ENCODE results near the gene CTNNBL1.

The CTNNBL1 gene

DNA sequence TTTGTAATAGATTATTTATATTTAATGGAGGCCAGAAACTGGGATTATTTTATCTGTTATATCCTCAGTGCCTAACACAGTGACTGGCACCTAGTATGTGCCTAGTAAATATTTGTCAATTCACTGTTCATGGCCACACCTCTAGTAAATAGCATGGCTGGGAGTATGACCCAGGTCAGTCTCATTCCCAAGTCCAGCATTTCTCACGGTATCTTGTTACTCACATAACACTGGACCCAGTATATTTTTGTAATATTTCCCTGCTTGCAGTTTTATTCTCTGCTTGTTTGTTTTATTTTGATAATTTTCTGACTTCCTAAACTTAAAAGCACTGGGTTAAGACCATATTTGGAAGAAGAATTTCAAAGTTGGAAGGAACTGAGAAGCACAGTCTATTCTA lies 47.7 kb downstream of the CTNNBL1 start:
- DNase-seq = no peak
- Histone ChIP-seq H3K27me3 (no peaks in the 10 kb centered on the region), H3K27ac (peak overlapping the region in 1 of 2 donors; percentile 13), H3K36me3 (peaks cover 16 to 38% (median 37%) of the 10 kb centered on the region in 3 donors), H3K9me3 (no peaks in the 10 kb centered on the region), H3K4me1 (peaks cover 0 to 14% (median 0%) of the 10 kb centered on the region in 4 donors), H3K4me3 (no peak overlapping the region)
- intact Hi-C loops (cut with DNase I; ENCODE audit: low total_unique reads) = no loop called here
- TF ChIP-seq, protein P1, sequence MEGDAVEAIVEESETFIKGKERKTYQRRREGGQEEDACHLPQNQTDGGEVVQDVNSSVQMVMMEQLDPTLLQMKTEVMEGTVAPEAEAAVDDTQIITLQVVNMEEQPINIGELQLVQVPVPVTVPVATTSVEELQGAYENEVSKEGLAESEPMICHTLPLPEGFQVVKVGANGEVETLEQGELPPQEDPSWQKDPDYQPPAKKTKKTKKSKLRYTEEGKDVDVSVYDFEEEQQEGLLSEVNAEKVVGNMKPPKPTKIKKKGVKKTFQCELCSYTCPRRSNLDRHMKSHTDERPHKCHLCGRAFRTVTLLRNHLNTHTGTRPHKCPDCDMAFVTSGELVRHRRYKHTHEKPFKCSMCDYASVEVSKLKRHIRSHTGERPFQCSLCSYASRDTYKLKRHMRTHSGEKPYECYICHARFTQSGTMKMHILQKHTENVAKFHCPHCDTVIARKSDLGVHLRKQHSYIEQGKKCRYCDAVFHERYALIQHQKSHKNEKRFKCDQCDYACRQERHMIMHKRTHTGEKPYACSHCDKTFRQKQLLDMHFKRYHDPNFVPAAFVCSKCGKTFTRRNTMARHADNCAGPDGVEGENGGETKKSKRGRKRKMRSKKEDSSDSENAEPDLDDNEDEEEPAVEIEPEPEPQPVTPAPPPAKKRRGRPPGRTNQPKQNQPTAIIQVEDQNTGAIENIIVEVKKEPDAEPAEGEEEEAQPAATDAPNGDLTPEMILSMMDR (IDR thresholded peaks at IDR 0.05) = no peak

- peaks cover 10 to 38% (median 37%) of the 10 kb centered on the region in 3 donors for H3K36me3 ChIP-seq
- intact Hi-C loops (cut with DNase I; ENCODE audit: low total_unique reads) = no loop called here
- H3K4me1 ChIP-seq = peaks cover 0 to 14% (median 0%) of the 10 kb centered on the region in 4 donors
- H3K27me3 ChIP-seq = no peaks in the 10 kb centered on the region
- no peak for DNase-seq
- H3K9me3 ChIP-seq = no peaks in the 10 kb centered on the region
- no peak overlapping the region for H3K27ac ChIP-seq
- TF ChIP-seq, protein P1 (IDR thresholded peaks at IDR 0.05) = no peak
- H3K4me3 ChIP-seq = no peak overlapping the region
Measured at GRCh38 chr20:37742131-37742530, 48.3 kb downstream of the CTNNBL1 start.

GRCh38 chr20:37744347-37744746 lies 50.5 kb downstream of the CTNNBL1 start:
- DNase-seq = no peak
- H3K4me3 ChIP-seq = no peak overlapping the region
- H3K36me3 ChIP-seq = peaks cover 6 to 37% (median 35%) of the 10 kb centered on the region in 3 donors
- intact Hi-C loops (cut with DNase I; ENCODE audit: low total_unique reads) = no loop called here
- no peak overlapping the region for H3K27ac ChIP-seq
- TF ChIP-seq, protein P1 (IDR thresholded peaks at IDR 0.05) = no peak
- H3K9me3 ChIP-seq = no peaks in the 10 kb centered on the region
- H3K4me1 ChIP-seq = peaks cover 0 to 14% (median 0%) of the 10 kb centered on the region in 4 donors
- no peaks in the 10 kb centered on the region for H3K27me3 ChIP-seq

GRCh38 chr20:37745553-37745952 lies 51.7 kb downstream of the CTNNBL1 start:
- TF ChIP-seq, protein P1 (IDR thresholded peaks at IDR 0.05) = no peak
- Histone ChIP-seq H3K27me3 (no peaks in the 10 kb centered on the region), H3K4me1 (peaks cover 0 to 14% (median 0%) of the 10 kb centered on the region in 4 donors), H3K27ac (no peak overlapping the region), H3K4me3 (no peak overlapping the region), H3K36me3 (peaks cover 9 to 45% (median 38%) of the 10 kb centered on the region in 3 donors), H3K9me3 (no peaks in the 10 kb centered on the region)
- DNase-seq = no peak
- intact Hi-C loops (cut with DNase I; ENCODE audit: low total_unique reads) = no loop called here

DNA sequence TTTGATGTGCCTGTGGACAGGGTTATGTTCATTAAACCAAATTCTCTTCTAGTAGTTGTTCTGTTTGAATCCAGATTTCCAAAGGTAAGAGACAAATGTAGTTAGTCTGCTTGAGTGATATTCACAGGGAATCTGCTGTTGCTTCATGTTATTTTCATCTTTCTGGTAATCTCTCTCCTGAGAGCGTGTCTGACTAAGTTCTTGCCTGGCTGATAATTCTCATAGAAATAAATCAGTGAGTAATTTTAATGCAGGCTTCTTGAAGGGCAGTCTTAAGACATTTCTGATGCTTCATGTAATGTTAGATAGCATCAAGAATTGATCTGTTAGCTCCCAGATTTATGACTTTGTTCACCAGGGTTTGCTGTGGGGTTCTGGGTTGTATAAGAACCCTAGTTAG lies 54.2 kb downstream of the CTNNBL1 start:
- no peaks in the 10 kb centered on the region for H3K27me3 ChIP-seq
- no peak overlapping the region for H3K27ac ChIP-seq
- DNase-seq = no peak
- H3K4me1 ChIP-seq = no peaks in the 10 kb centered on the region
- H3K9me3 ChIP-seq = no peaks in the 10 kb centered on the region
- TF ChIP-seq, protein P1 (IDR thresholded peaks at IDR 0.05) = no peak
- intact Hi-C loops (cut with DNase I; ENCODE audit: low total_unique reads) = no loop called here
- H3K36me3 ChIP-seq = peaks cover 9 to 57% (median 43%) of the 10 kb centered on the region in 3 donors
- H3K4me3 ChIP-seq = no peak overlapping the region

- peaks cover 9 to 57% (median 43%) of the 10 kb centered on the region in 3 donors for H3K36me3 ChIP-seq
Measured at GRCh38 chr20:37749218-37749617, 55.4 kb downstream of the CTNNBL1 start.

More at GRCh38 chr20:37749218-37749617, 55.4 kb downstream of the CTNNBL1 start:
- H3K27me3 ChIP-seq = no peaks in the 10 kb centered on the region
- intact Hi-C loops (cut with DNase I; ENCODE audit: low total_unique reads) = no loop called here
- DNase-seq = no peak
- TF ChIP-seq, protein P1 (IDR thresholded peaks at IDR 0.05) = no peak
- no peaks in the 10 kb centered on the region for H3K4me1 ChIP-seq
- no peak overlapping the region for H3K4me3 ChIP-seq
- H3K9me3 ChIP-seq = no peaks in the 10 kb centered on the region
- no peak overlapping the region for H3K27ac ChIP-seq
